OCI-LY7 (cell line): ENCODE data around the gene PSMB9. TPM values are rescaled to one million over a fixed set of nuclear protein-coding genes. Genes with fewer than 3 reads are reported as not detected.
A peak's percentile ranks its signal among the peaks of the same experiment; 100 is the strongest.

Experiments
- BruUV-seq: library from RNA; stranded (reverse); fragments of 400-500 nt; replicated peaks from 2 replicates; lab custom pipeline; 2021; lab: Mats Ljungman, UMichigan
- CTCF ChIA-PET: fragments of 300-600 bp; sonication (Branson Sonifier 250); formaldehyde crosslinking; loops from one replicate; lab custom pipeline; 2022; ENCODE audit warnings: antibody characterized with exemption; ENCODE audit not compliant: unreplicated experiment; lab: Charles Lee
- POLR2A ChIA-PET: fragments of 300-600 bp; sonication (Branson Sonifier 250); formaldehyde crosslinking; loops from one replicate; lab custom pipeline; 2022; ENCODE audit warnings: antibody characterized with exemption; lab: Charles Lee
- DNase-seq: peaks from one replicate; pipeline ENCODE4 v3.0.0-alpha.2; 2015; ENCODE audit warnings: low spot score
- H2AFZ ChIP-seq: fragments of 200-600 bp; sonication (generic), shearing (Covaris generic); 2 replicates; pipeline ENCODE4 v1.6.1; 2014; ENCODE audit warnings: mild to moderate bottlenecking, antibody characterized with exemption, low read length, moderate library complexity
- H3K27ac ChIP-seq: fragments of 200-600 bp; sonication (generic); 2 replicates; pipeline ENCODE4 v1.5.1; 2014; ENCODE audit warnings: mixed run types, low read depth, mild to moderate bottlenecking, moderate library complexity, low read length, inconsistent platforms; ENCODE audit not compliant: poor library complexity, severe bottlenecking
- H3K36me3 ChIP-seq: fragments of 200-600 bp; sonication (generic); 2 replicates; pipeline ENCODE4 v1.6.1; 2014; ENCODE audit warnings: mild to moderate bottlenecking, antibody characterized with exemption, low read length, moderate library complexity, mixed read lengths; ENCODE audit not compliant: insufficient read depth
- H3K4me1 ChIP-seq: fragments of 200-600 bp; sonication (generic); 2 replicates; pipeline ENCODE4 v1.5.1; 2014; ENCODE audit warnings: mild to moderate bottlenecking, low read length; ENCODE audit not compliant: insufficient read depth, poor library complexity, severe bottlenecking
- H3K4me2 ChIP-seq: fragments of 200-600 bp; sonication (generic); 2 replicates; pipeline ENCODE4 v1.6.1; 2014; ENCODE audit warnings: mild to moderate bottlenecking, low read length
- H3K4me3 ChIP-seq: fragments of 200-600 bp; sonication (generic); 2 replicates; pipeline ENCODE4 v1.5.1; 2014; ENCODE audit warnings: mild to moderate bottlenecking, low read depth, low read length; ENCODE audit not compliant: poor library complexity, severe bottlenecking
- H3K79me2 ChIP-seq: fragments of 200-600 bp; sonication (generic); 2 replicates; pipeline ENCODE4 v1.6.1; 2016; ENCODE audit warnings: low read depth, mild to moderate bottlenecking, low read length, moderate library complexity, mixed read lengths; ENCODE audit not compliant: insufficient read depth
- H3K9me2 ChIP-seq: fragments of 200-600 bp; sonication (generic); 2 replicates; pipeline ENCODE4 v1.6.1; 2016; ENCODE audit warnings: mild to moderate bottlenecking, low read length, mixed read lengths; ENCODE audit not compliant: insufficient read depth
- H3K9me3 ChIP-seq: fragments of 200-600 bp; sonication (generic); 2 replicates; pipeline ENCODE4 v1.6.1; 2014; ENCODE audit warnings: mild to moderate bottlenecking, mixed run types, low read length, mixed read lengths
- H4K20me1 ChIP-seq: fragments of 200-600 bp; sonication (generic); 2 replicates; pipeline ENCODE4 v1.6.1; 2014; ENCODE audit warnings: mild to moderate bottlenecking, antibody characterized with exemption, low read length, moderate library complexity, mixed read lengths; ENCODE audit not compliant: insufficient read depth
- EZH2phosphoT487 ChIP-seq: fragments of 200-600 bp; sonication (generic); IDR thresholded peaks from 2 replicates; pipeline ENCODE4 v1.6.1; 2018; ENCODE audit warnings: low read depth, borderline replicate concordance, mild to moderate bottlenecking, mixed run types, antibody characterized with exemption, low read length, moderate library complexity, mixed read lengths
- intact Hi-C: fragments of 100-400 bp; cut with micrococcal nuclease; formaldehyde crosslinking; loops from one replicate; pipeline ENCODE4 v1.10.0; 2022; ENCODE audit not compliant: unreplicated experiment
- total RNA-seq, 2 experiments: library from RNA; depleted of rRNA in 1 of 2; stranded (reverse); fragments of >200 nt in 1 of 2; shearing (Covaris generic) in 1 of 2; gene quantifications; 2 replicates each; pipeline ENCODE4 v1.2.3, GENCODE V29; 2014 to 2022
- TF ChIP-seq, protein P1 (sequence below): fragments of 200-600 bp; sonication (generic); conservative IDR thresholded peaks from 2 replicates; pipeline ENCODE4 v1.5.1; 2014; ENCODE audit warnings: mild to moderate bottlenecking, antibody characterized with exemption, low read length, moderate library complexity, mixed read lengths

Gene PSMB9
- total RNA-seq, 2 experiments from 2014 or later, result 149 to 193 TPM

- H3K4me2 ChIP-seq, result peak overlapping the region; percentile 99
- peaks cover 42% of the 10 kb centered on the region for H3K79me2 ChIP-seq
- no peaks in the 10 kb centered on the region for H4K20me1 ChIP-seq
- H3K27ac ChIP-seq, result peak overlapping the region; percentile 83
- H3K9me3 ChIP-seq, result no peaks in the 10 kb centered on the region
- H3K4me1 ChIP-seq, result peaks cover 50% of the 10 kb centered on the region
- H2AFZ ChIP-seq, result peak overlapping the region; percentile 49; the same call in 1 of the 2 replicates
- intact Hi-C loops, result no loop called here
- H3K36me3 ChIP-seq, result peaks cover 50% of the 10 kb centered on the region
- no peak for TF ChIP-seq EZH2phosphoT487
- TF ChIP-seq, protein P1, sequence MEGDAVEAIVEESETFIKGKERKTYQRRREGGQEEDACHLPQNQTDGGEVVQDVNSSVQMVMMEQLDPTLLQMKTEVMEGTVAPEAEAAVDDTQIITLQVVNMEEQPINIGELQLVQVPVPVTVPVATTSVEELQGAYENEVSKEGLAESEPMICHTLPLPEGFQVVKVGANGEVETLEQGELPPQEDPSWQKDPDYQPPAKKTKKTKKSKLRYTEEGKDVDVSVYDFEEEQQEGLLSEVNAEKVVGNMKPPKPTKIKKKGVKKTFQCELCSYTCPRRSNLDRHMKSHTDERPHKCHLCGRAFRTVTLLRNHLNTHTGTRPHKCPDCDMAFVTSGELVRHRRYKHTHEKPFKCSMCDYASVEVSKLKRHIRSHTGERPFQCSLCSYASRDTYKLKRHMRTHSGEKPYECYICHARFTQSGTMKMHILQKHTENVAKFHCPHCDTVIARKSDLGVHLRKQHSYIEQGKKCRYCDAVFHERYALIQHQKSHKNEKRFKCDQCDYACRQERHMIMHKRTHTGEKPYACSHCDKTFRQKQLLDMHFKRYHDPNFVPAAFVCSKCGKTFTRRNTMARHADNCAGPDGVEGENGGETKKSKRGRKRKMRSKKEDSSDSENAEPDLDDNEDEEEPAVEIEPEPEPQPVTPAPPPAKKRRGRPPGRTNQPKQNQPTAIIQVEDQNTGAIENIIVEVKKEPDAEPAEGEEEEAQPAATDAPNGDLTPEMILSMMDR, result no peak
- peak; percentile 56 for DNase-seq
- no peaks in the 10 kb centered on the region for H3K9me2 ChIP-seq
- peak overlapping the region; percentile 83 for H3K4me3 ChIP-seq
- ChIA-PET CTCF (interaction anchor here (1.0 to 1.5 kb wide), 3 partner anchors 8 to 15 kb away, joined by 4 to 6 read pairs (median 6); partner anchors contain the start of gene TAP2), POLR2A (interaction anchor here (0.6 to 7.7 kb wide), 12 partner anchors 8 to 752 kb away, joined by 3 to 88 read pairs (median 4); partner anchors contain the start of genes PSMB8 and TAP2)
- BruUV-seq, result no TSS peak
Measured at GRCh38 chr6:32852844-32853540, 1.0 kb upstream of the PSMB9 start.

- POLR2A ChIA-PET, result interaction anchor here (0.6 to 7.7 kb wide), 11 partner anchors 10 to 458 kb away, joined by 3 to 88 read pairs (median 5); partner anchors contain the start of genes PSMB8 and TAP2
- Histone ChIP-seq H3K36me3 (peaks cover 53% of the 10 kb centered on the region), H3K79me2 (peaks cover 42% of the 10 kb centered on the region), H3K9me3 (no peaks in the 10 kb centered on the region), H4K20me1 (no peaks in the 10 kb centered on the region), H3K9me2 (no peaks in the 10 kb centered on the region), H3K4me3 (peak overlapping the region; percentile 83), H3K4me1 (peaks cover 65% of the 10 kb centered on the region), H2AFZ (peak overlapping the region; percentile 49; the same call in 1 of the 2 replicates), H3K4me2 (peak overlapping the region; percentile 99), H3K27ac (peak overlapping the region; percentile 83)
- BruUV-seq, result TSS peak; percentile 64
- CTCF ChIA-PET, result interaction anchor here (0.5 to 4.7 kb wide), 6 partner anchors 13 to 662 kb away, joined by 3 to 17 read pairs (median 4); partner anchors contain the start of genes GPSM3 and TAP2
- TF ChIP-seq, protein P1, result no peak
- no peak for TF ChIP-seq EZH2phosphoT487
- intact Hi-C loops, result loop anchor here (1.0 kb wide), 3 partner anchors 10 to 16 kb away; partner anchors contain the start of genes PSMB8 and TAP2
- DNase-seq, result peak; percentile 74
Measured at GRCh38 chr6:32854376-32855178, 585 bp downstream of the PSMB9 start.
